ENCODE results near the gene STK11. TPM values are rescaled to one million over a fixed set of nuclear protein-coding genes. Genes with fewer than 3 reads are reported as not detected.

STK11 gene
- total RNA-seq, 1 experiment from 2014 or later: 116 TPM

- H3K27ac ChIP-seq (ENCODE audit: low read length): peak overlapping the region; percentile 91
- intact Hi-C loops (cut with micrococcal nuclease; ENCODE audit: unreplicated experiment): loop anchor here (10.0 kb wide), 1 partner anchor 104 kb away; no protein-coding TSS in a partner anchor
- DNase-seq (ENCODE audit: low read depth, low spot score) (no peak), ATAC-seq (no peak)
- POLR2A ChIA-PET: no interaction called here
- CTCF ChIA-PET: no interaction called here
- H3K4me3 ChIP-seq (ENCODE audit: low read depth in 2 of 2, low read length in 2 of 2): no peak overlapping the region; a peak in 1 of 4 replicates
- H3K36me3 ChIP-seq (ENCODE audit: control insufficient read depth, insufficient read depth, low read length): no peaks in the 10 kb centered on the region; the same call in 1 of the 2 replicates
- no peaks in the 10 kb centered on the region for H3K9me3 ChIP-seq (ENCODE audit: control insufficient read depth, insufficient read depth, low read depth, low read length)
- no peak for TF ChIP-seq POLR2AphosphoS5 (IDR thresholded peaks at IDR 0.05; ENCODE audit: low read depth, low read length)
- TF ChIP-seq CTCF (IDR thresholded peaks at IDR 0.05): no peak
- no peak for TF ChIP-seq REST (IDR thresholded peaks at IDR 0.05; ENCODE audit: insufficient read depth in 1 of 2, low read depth in 2 of 2, low read length in 1 of 2)
- TF ChIP-seq TCF7L2 (IDR thresholded peaks at IDR 0.05; ENCODE audit: low read depth, low read length): no peak
- TF ChIP-seq SIN3A (IDR thresholded peaks at IDR 0.05; ENCODE audit: borderline replicate concordance, insufficient read depth, low read depth, low read length): no peak
- in situ Hi-C loops (cut with HindIII; ENCODE audit: low pct_unique_long_range_greater_than_20kb, low sequenced_read_pairs): no loop called here
- peaks cover 31% of the 10 kb centered on the region for H3K4me1 ChIP-seq (ENCODE audit: control insufficient read depth, insufficient read depth, low read length)
- no peaks in the 10 kb centered on the region for H3K27me3 ChIP-seq (ENCODE audit: control insufficient read depth, insufficient read depth, low read length)
- BruUV-seq (replicated peaks): TSS peak; percentile 80
Observed at GRCh38 chr19:1270854-1271527, 65.4 kb downstream of the STK11 start.

- Histone ChIP-seq H3K4me3 (ENCODE audit: low read depth in 2 of 2, low read length in 2 of 2) (no peak overlapping the region), H3K36me3 (ENCODE audit: control insufficient read depth, insufficient read depth, low read length) (no peaks in the 10 kb centered on the region; the same call in 1 of the 2 replicates), H3K9me3 (ENCODE audit: control insufficient read depth, insufficient read depth, low read depth, low read length) (no peaks in the 10 kb centered on the region), H3K4me1 (ENCODE audit: control insufficient read depth, insufficient read depth, low read length) (peaks cover 33% of the 10 kb centered on the region), H3K27me3 (ENCODE audit: control insufficient read depth, insufficient read depth, low read length) (no peaks in the 10 kb centered on the region), H3K27ac (ENCODE audit: low read length) (peak overlapping the region; percentile 69)
- ChIA-PET CTCF (no interaction called here), POLR2A (no interaction called here)
- TF ChIP-seq CTCF (IDR thresholded peaks at IDR 0.05) (no peak), SIN3A (IDR thresholded peaks at IDR 0.05; ENCODE audit: borderline replicate concordance, insufficient read depth, low read depth, low read length) (no peak), REST (IDR thresholded peaks at IDR 0.05; ENCODE audit: insufficient read depth in 1 of 2, low read depth in 2 of 2, low read length in 1 of 2) (no peak), POLR2AphosphoS5 (IDR thresholded peaks at IDR 0.05; ENCODE audit: low read depth, low read length) (0 out of 2 replicates have a peak, but pooled peaks have one; percentile 12), TCF7L2 (IDR thresholded peaks at IDR 0.05; ENCODE audit: low read depth, low read length) (no peak)
- BruUV-seq (replicated peaks): no TSS peak
- in situ Hi-C loops (cut with HindIII; ENCODE audit: low pct_unique_long_range_greater_than_20kb, low sequenced_read_pairs) (no loop called here), intact Hi-C loops (cut with micrococcal nuclease; ENCODE audit: unreplicated experiment) (loop anchor here (10.0 kb wide), 1 partner anchor 103 kb away; no protein-coding TSS in a partner anchor)
- DNase-seq (ENCODE audit: low read depth, low spot score) (no peak), ATAC-seq (no peak)
Observed at GRCh38 chr19:1271528-1272422, 66.2 kb downstream of the STK11 start.
